ENCODE results near the gene LCE1D. TPM values are rescaled to one million over a fixed set of nuclear protein-coding genes. Genes with fewer than 3 reads are reported as not detected.

LCE1D gene
- total RNA-seq (2021; ENCODE audit: unreplicated experiment) (not detected), Bru-seq, nascent RNA (not detected), BruChase-seq, experiment 1, labeled RNA remaining after a 6-hour chase (not detected), BruChase-seq, experiment 2, labeled RNA remaining after a 2-hour chase (not detected)
- polyA plus RNA-seq (2012), result not detected in 2 replicates
- long read RNA-seq, result 0 reads

GRCh38 chr1:152796421-152796820, at the start of gene LCE1D:
TSS of gene LCE1D (plus strand) at chr1:152796721. CDS start at chr1:152797795, 1,074 bp downstream.
- ChIA-PET CTCF (no interaction called here), POLR2A (no interaction called here), RAD21 (ENCODE audit: low non-redundant PET in 1 of 2, low total read pairs in 2 of 2, uncharacterized antibody in 2 of 2, unreplicated experiment in 2 of 2) (no interaction called here)
- no peak within 1 kb of the TSS for H3K9ac ChIP-seq (ENCODE audit: low read length)
- H3K27ac ChIP-seq (ENCODE audit: low read depth, low read length), result no peak within 1 kb of the TSS
- H2AFZ ChIP-seq (ENCODE audit: low read depth, low read length, poor library complexity, severe bottlenecking), result no peak within 1 kb of the TSS
- no peaks in the 10 kb centered on the region for H3K9me3 ChIP-seq (ENCODE audit: control insufficient read depth in 1 of 2, insufficient read depth in 1 of 2, low read depth in 1 of 2, low read length in 2 of 2)
- no peak within 1 kb of the TSS for H3K4me2 ChIP-seq (ENCODE audit: low read length)
- H3K27me3 ChIP-seq (ENCODE audit: insufficient read depth, low read length), result peaks cover 20% of the 10 kb centered on the region
- no peaks in the 10 kb centered on the region for H4K20me1 ChIP-seq (ENCODE audit: insufficient read depth)
- no peaks in the 10 kb centered on the region for H3K9me2 ChIP-seq (ENCODE audit: insufficient read depth)
- no peaks in the 10 kb centered on the region for H3K36me3 ChIP-seq (ENCODE audit: control insufficient read depth in 1 of 2, insufficient read depth in 2 of 2, low read length in 2 of 2)
- H3K4me3 ChIP-seq (replicated peaks in 1 of 2; ENCODE audit: low read depth in 1 of 2, low read length in 2 of 2), result no peak within 1 kb of the TSS
- intact Hi-C loops (cut with micrococcal nuclease), result no loop called here
- no TSS peak for BruUV-seq (replicated peaks)
- no peaks in the 10 kb centered on the region for H3K4me1 ChIP-seq (ENCODE audit: control insufficient read depth in 1 of 2, insufficient read depth in 2 of 2, low read length in 2 of 2)
- TF ChIP-seq ATF3 (IDR thresholded peaks at IDR 0.05) (no peak), CTCF (IDR thresholded peaks at IDR 0.05 in 2 of 3, conservative IDR thresholded peaks at IDR 0.05 in 1 of 3; ENCODE audit: borderline replicate concordance in 1 of 3, insufficient read depth in 1 of 3, low read depth in 2 of 3, low read length in 2 of 3) (no peak)
- ATAC-seq (no peak), DNase-seq (ENCODE audit: low read depth, low spot score) (no peak)
- no peaks in the 10 kb centered on the region for H3K79me2 ChIP-seq (ENCODE audit: insufficient read depth, low read length)

GRCh38 chr1:152747831-152748230, 48.7 kb upstream of the LCE1D start:
- DNase-seq (ENCODE audit: low read depth, low spot score), result no peak
- TF ChIP-seq EZH2phosphoT487 (IDR thresholded peaks at IDR 0.05; ENCODE audit: borderline replicate concordance), result no peak
- TF ChIP-seq CBX3 (IDR thresholded peaks at IDR 0.05; ENCODE audit: low read depth), result no peak
- ChIA-PET POLR2A (no interaction called here), CTCF (interaction anchor here (0.7 kb wide), 1 partner anchor 252 kb away, joined by 3 read pairs; no protein-coding TSS in a partner anchor), RAD21 (ENCODE audit: low non-redundant PET in 1 of 2, low total read pairs in 2 of 2, uncharacterized antibody in 2 of 2, unreplicated experiment in 2 of 2) (no interaction called here)
- no peak overlapping the region for H2AFZ ChIP-seq (ENCODE audit: low read depth, low read length, poor library complexity, severe bottlenecking)
- no peaks in the 10 kb centered on the region for H3K9me2 ChIP-seq (ENCODE audit: insufficient read depth)
- no peak overlapping the region for H3K9ac ChIP-seq (ENCODE audit: low read length)
- H3K4me3 ChIP-seq (replicated peaks in 1 of 2; ENCODE audit: low read depth in 1 of 2, low read length in 2 of 2), result no peak overlapping the region
- BruUV-seq (replicated peaks), result no TSS peak
- no peak for ATAC-seq
- H3K27ac ChIP-seq (ENCODE audit: low read depth, low read length), result no peak overlapping the region
- H4K20me1 ChIP-seq (ENCODE audit: insufficient read depth), result no peaks in the 10 kb centered on the region
- H3K79me2 ChIP-seq (ENCODE audit: insufficient read depth, low read length), result no peaks in the 10 kb centered on the region
- H3K27me3 ChIP-seq (ENCODE audit: insufficient read depth, low read length), result peaks cover 19% of the 10 kb centered on the region
- H3K9me3 ChIP-seq (ENCODE audit: control insufficient read depth in 1 of 2, insufficient read depth in 1 of 2, low read depth in 1 of 2, low read length in 2 of 2), result no peaks in the 10 kb centered on the region
- H3K36me3 ChIP-seq (ENCODE audit: control insufficient read depth in 1 of 2, insufficient read depth in 2 of 2, low read length in 2 of 2), result no peaks in the 10 kb centered on the region
- H3K4me2 ChIP-seq (ENCODE audit: low read length), result no peak overlapping the region
- intact Hi-C loops (cut with micrococcal nuclease), result loop anchor here (5.0 kb wide), 1 partner anchor 179 kb away; no protein-coding TSS in a partner anchor
- no peaks in the 10 kb centered on the region for H3K4me1 ChIP-seq (ENCODE audit: control insufficient read depth in 1 of 2, insufficient read depth in 2 of 2, low read length in 2 of 2)

All from HCT116 (cell line).